SK-N-SH (cell line): Measurements from ENCODE around the gene EEF1AKMT1. TPM values are rescaled to one million over a fixed set of nuclear protein-coding genes. Genes with fewer than 3 reads are reported as not detected.

Experiments
- CTCF ChIA-PET: fragments of 300-600, 350-600 bp; formaldehyde crosslinking; extraction: SDS; loops from one replicate; lab custom pipeline; 2021; lab: Yijun Ruan, JAX
- POLR2A ChIA-PET: fragments of 350-600 bp; sonication (Branson Sonifier 250); formaldehyde crosslinking; extraction: SDS; loops from one replicate; lab custom pipeline; 2020; ENCODE audit warnings: antibody characterized with exemption, inconsistent platforms; lab: Yijun Ruan, JAX
- DNase-seq: peaks from one replicate; pipeline ENCODE4 v3.0.0; 2012
- H2AFZ ChIP-seq: fragments of 200-600 bp; sonication (generic); 2 replicates; pipeline ENCODE4 v1.8.1; 2016; ENCODE audit warnings: antibody characterized with exemption, mild to moderate bottlenecking, low read depth
- H3F3A ChIP-seq: fragments of 200-600 bp; sonication (generic); replicated peaks from 2 replicates; pipeline ENCODE3; 2016; ENCODE audit warnings: antibody characterized with exemption, mild to moderate bottlenecking; ENCODE audit not compliant: insufficient read depth
- H3K27ac ChIP-seq, 2 experiments: fragments of 200-500 bp in 1 of 2; fragments of 200-600 bp in 1 of 2; sonication (Bioruptor generic) in 1 of 2; sonication (generic), shearing (Covaris generic) in 1 of 2; 2 replicates each; pipeline versions ENCODE4 v1.5.1 to v1.6.1; 2014 to 2016; ENCODE audit warnings: low read depth in 2 of 2, inconsistent platforms in 1 of 2, low read length in 1 of 2, mild to moderate bottlenecking in 1 of 2, mixed read lengths in 1 of 2
- H3K27me3 ChIP-seq: fragments of 200-600 bp; sonication (generic), shearing (Covaris generic); 2 replicates; pipeline ENCODE4 v1.6.1; 2016; ENCODE audit warnings: mixed run types; ENCODE audit not compliant: insufficient read depth
- H3K36me3 ChIP-seq, 2 experiments: fragments of 200-500 bp in 1 of 2; fragments of 200-600 bp in 1 of 2; sonication (Bioruptor generic) in 1 of 2; sonication (generic) in 1 of 2; replicated peaks in 1 of 2; 2 replicates each; pipeline versions ENCODE3 to v1.5.1; 2014 to 2016; ENCODE audit warnings: low read length in 1 of 2, mild to moderate bottlenecking in 1 of 2; ENCODE audit not compliant: insufficient read depth in 2 of 2, control insufficient read depth in 1 of 2
- H3K4me1 ChIP-seq, 2 experiments: fragments of 200-500 bp in 1 of 2; fragments of 200-600 bp in 1 of 2; sonication (Bioruptor generic) in 1 of 2; sonication (generic), shearing (Covaris generic) in 1 of 2; 2 replicates each; pipeline versions ENCODE4 v1.5.1 to v1.6.1; 2014 to 2016; ENCODE audit warnings: low read depth in 1 of 2, low read length in 1 of 2, mixed run types in 1 of 2; ENCODE audit not compliant: insufficient read depth in 2 of 2, control insufficient read depth in 1 of 2
- H3K4me2 ChIP-seq: fragments of 200-600 bp; sonication (generic), shearing (Covaris generic); 2 replicates; pipeline ENCODE4 v1.6.1; 2017; ENCODE audit warnings: mixed run types
- H3K4me3 ChIP-seq, 2 experiments: fragments of 200-500 bp in 1 of 2; fragments of 200-600 bp in 1 of 2; sonication (Bioruptor generic) in 1 of 2; sonication (generic), shearing (Covaris generic) in 1 of 2; 2 replicates each; pipeline versions ENCODE4 v1.5.1 to v1.8.1; 2014 to 2016; ENCODE audit warnings: low read depth in 2 of 2, inconsistent platforms in 1 of 2, low read length in 1 of 2, mild to moderate bottlenecking in 1 of 2, mixed read lengths in 1 of 2, moderate library complexity in 1 of 2
- H3K79me2 ChIP-seq: fragments of 200-600 bp; sonication (generic); 2 replicates; pipeline ENCODE4 v1.8.1; 2017; ENCODE audit warnings: mild to moderate bottlenecking; ENCODE audit not compliant: insufficient read depth
- H3K9ac ChIP-seq: fragments of 200-600 bp; sonication (generic); 2 replicates; pipeline ENCODE4 v1.6.1; 2017; ENCODE audit warnings: mixed run types
- H3K9me2 ChIP-seq: fragments of 200-600 bp; sonication (generic); 2 replicates; pipeline ENCODE4 v1.6.1; 2017; ENCODE audit warnings: mixed run types
- H3K9me3 ChIP-seq: fragments of 200-600 bp; sonication (generic); 2 replicates; pipeline ENCODE4 v1.6.1; 2017; ENCODE audit warnings: mixed run types, mild to moderate bottlenecking, moderate library complexity
- H4K20me1 ChIP-seq: fragments of 200-600 bp; sonication (generic); 2 replicates; pipeline ENCODE4 v1.6.1; 2017; ENCODE audit warnings: mild to moderate bottlenecking, mixed run types; ENCODE audit not compliant: insufficient read depth
- CHD2 ChIP-seq: fragments of 150-350 bp; IDR thresholded peaks from 2 replicates; pipeline ENCODE4 v1.6.1; 2018; ENCODE audit warnings: low read length; ENCODE audit not compliant: partially characterized antibody
- EP300 ChIP-seq, 2 experiments: IDR thresholded peaks; 2 replicates each; pipeline versions ENCODE4 v1.4.0 to v1.6.1; 2012; ENCODE audit warnings: borderline replicate concordance in 1 of 2, low read depth in 1 of 2, low read length in 1 of 2
- EZH2phosphoT487 ChIP-seq: fragments of 200-600 bp; sonication (generic); IDR thresholded peaks from 2 replicates; pipeline ENCODE4 v1.6.1; 2017; ENCODE audit warnings: low read depth, mixed run types, mild to moderate bottlenecking, antibody characterized with exemption, moderate library complexity, borderline replicate concordance
- FOSL2 ChIP-seq: IDR thresholded peaks from 2 replicates; pipeline ENCODE4 v1.4.0; 2012; ENCODE audit warnings: low read depth, mild to moderate bottlenecking, moderate library complexity, borderline replicate concordance
- FOXM1 ChIP-seq: IDR thresholded peaks from 2 replicates; pipeline ENCODE4 v1.4.0; 2012; ENCODE audit warnings: low read depth, mild to moderate bottlenecking
- MEF2A ChIP-seq: IDR thresholded peaks from 2 replicates; pipeline ENCODE4 v1.4.0; 2012; ENCODE audit warnings: low read depth, borderline replicate concordance
- RAD21 ChIP-seq: IDR thresholded peaks from 2 replicates; pipeline ENCODE4 v1.6.1; 2012; ENCODE audit warnings: mild to moderate bottlenecking, low read length
- RCOR1 ChIP-seq: fragments of 150-350 bp; IDR thresholded peaks from 2 replicates; pipeline ENCODE4 v1.6.1; 2017; ENCODE audit warnings: antibody characterized with exemption, low read length
- RFX5 ChIP-seq: IDR thresholded peaks from 2 replicates; pipeline ENCODE4 v1.6.1; 2012; ENCODE audit warnings: mild to moderate bottlenecking, improper control_type of control experiment, low read length
- SMC3 ChIP-seq: IDR thresholded peaks from 2 replicates; pipeline ENCODE4 v1.6.1; 2012; ENCODE audit warnings: low read depth, low read length, improper control_type of control experiment
- YY1 ChIP-seq: IDR thresholded peaks from 2 replicates; pipeline ENCODE4 v1.4.0; 2012; ENCODE audit warnings: low read depth, mild to moderate bottlenecking
- WGBS: methylation state at CpG from one replicate; pipeline ENCODE4 v1.1.6; 2017; ENCODE audit warnings: low lambda C conversion rate; 5-methylcytosine and 5-hydroxymethylcytosine counted together
- polyA plus RNA-seq, 3 experiments: library from polyadenylated mRNA; depleted of rRNA; stranded (reverse); fragments of >200 nt; gene quantifications; 2 replicates each; pipeline ENCODE4 v1.2.3, GENCODE V29; 2012
- TF ChIP-seq, protein P1 (sequence below): fragments of 200-600 bp; sonication (generic); IDR thresholded peaks from 2 replicates; pipeline ENCODE4 v1.6.1; 2017; ENCODE audit warnings: antibody characterized with exemption, mild to moderate bottlenecking, moderate library complexity
- TF ChIP-seq, protein P2 (sequence below): IDR thresholded peaks from 2 replicates; pipeline ENCODE4; 2012

The EEF1AKMT1 gene
- polyA plus RNA-seq, 1 of the 3 experiments (the other 2 are of a cell fraction): 4.2 TPM

DNA sequence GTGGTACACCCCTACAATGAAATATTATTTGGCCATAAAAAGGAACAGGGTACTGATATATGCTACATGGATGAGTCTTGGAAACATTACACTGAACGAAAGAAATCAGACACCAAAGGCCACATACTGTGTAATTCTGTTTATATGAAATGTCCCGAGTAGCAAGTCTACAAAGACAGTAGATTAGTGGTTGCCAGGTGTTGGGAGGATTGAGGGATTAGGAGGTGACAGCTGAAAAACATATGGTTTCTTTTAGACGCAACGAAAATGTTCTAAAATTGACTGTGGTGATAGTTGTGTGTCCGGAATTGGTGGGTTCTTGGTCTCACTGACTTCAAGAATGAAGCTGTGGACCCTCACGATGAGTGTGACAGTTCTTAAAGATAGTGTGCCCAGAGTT is 35.1 kb downstream of the EEF1AKMT1 start:
- no peak overlapping the region for H2AFZ ChIP-seq
- ChIA-PET POLR2A (no interaction called here), CTCF (no interaction called here)
- H3K4me1 ChIP-seq: no peaks in the 10 kb centered on the region
- WGBS: 89% methylated on average over 6 of the region's 6 CpGs
- H3K9ac ChIP-seq: no peak overlapping the region
- no peaks in the 10 kb centered on the region for H3K9me3 ChIP-seq
- H3K27ac ChIP-seq: no peak overlapping the region
- H3K9me2 ChIP-seq: no peaks in the 10 kb centered on the region
- no peaks in the 10 kb centered on the region for H4K20me1 ChIP-seq
- H3K36me3 ChIP-seq: no peaks in the 10 kb centered on the region
- no peak overlapping the region for H3K4me2 ChIP-seq
- H3F3A ChIP-seq: no peaks in the 10 kb centered on the region
- DNase-seq: no peak
- H3K79me2 ChIP-seq: no peaks in the 10 kb centered on the region
- H3K4me3 ChIP-seq: no peak overlapping the region
- no peaks in the 10 kb centered on the region for H3K27me3 ChIP-seq
- TF ChIP-seq RCOR1 (no peak), EP300 (IDR thresholded peaks at IDR 0.05; ENCODE audit: borderline replicate concordance in 1 of 2, low read depth in 1 of 2, low read length in 1 of 2) (no peak), SMC3 (no peak), RAD21 (no peak), RFX5 (no peak), EZH2phosphoT487 (no peak), YY1 (no peak), CHD2 (no peak), FOSL2 (no peak), FOXM1 (no peak), MEF2A (no peak)
- TF ChIP-seq, protein P1, sequence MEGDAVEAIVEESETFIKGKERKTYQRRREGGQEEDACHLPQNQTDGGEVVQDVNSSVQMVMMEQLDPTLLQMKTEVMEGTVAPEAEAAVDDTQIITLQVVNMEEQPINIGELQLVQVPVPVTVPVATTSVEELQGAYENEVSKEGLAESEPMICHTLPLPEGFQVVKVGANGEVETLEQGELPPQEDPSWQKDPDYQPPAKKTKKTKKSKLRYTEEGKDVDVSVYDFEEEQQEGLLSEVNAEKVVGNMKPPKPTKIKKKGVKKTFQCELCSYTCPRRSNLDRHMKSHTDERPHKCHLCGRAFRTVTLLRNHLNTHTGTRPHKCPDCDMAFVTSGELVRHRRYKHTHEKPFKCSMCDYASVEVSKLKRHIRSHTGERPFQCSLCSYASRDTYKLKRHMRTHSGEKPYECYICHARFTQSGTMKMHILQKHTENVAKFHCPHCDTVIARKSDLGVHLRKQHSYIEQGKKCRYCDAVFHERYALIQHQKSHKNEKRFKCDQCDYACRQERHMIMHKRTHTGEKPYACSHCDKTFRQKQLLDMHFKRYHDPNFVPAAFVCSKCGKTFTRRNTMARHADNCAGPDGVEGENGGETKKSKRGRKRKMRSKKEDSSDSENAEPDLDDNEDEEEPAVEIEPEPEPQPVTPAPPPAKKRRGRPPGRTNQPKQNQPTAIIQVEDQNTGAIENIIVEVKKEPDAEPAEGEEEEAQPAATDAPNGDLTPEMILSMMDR: no peak
- TF ChIP-seq, protein P2, sequence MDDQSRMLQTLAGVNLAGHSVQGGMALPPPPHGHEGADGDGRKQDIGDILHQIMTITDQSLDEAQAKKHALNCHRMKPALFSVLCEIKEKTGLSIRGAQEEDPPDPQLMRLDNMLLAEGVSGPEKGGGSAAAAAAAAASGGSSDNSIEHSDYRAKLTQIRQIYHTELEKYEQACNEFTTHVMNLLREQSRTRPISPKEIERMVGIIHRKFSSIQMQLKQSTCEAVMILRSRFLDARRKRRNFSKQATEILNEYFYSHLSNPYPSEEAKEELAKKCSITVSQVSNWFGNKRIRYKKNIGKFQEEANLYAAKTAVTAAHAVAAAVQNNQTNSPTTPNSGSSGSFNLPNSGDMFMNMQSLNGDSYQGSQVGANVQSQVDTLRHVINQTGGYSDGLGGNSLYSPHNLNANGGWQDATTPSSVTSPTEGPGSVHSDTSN: no peak
- TF ChIP-seq, all 33 proteins: peak for 0

DNA sequence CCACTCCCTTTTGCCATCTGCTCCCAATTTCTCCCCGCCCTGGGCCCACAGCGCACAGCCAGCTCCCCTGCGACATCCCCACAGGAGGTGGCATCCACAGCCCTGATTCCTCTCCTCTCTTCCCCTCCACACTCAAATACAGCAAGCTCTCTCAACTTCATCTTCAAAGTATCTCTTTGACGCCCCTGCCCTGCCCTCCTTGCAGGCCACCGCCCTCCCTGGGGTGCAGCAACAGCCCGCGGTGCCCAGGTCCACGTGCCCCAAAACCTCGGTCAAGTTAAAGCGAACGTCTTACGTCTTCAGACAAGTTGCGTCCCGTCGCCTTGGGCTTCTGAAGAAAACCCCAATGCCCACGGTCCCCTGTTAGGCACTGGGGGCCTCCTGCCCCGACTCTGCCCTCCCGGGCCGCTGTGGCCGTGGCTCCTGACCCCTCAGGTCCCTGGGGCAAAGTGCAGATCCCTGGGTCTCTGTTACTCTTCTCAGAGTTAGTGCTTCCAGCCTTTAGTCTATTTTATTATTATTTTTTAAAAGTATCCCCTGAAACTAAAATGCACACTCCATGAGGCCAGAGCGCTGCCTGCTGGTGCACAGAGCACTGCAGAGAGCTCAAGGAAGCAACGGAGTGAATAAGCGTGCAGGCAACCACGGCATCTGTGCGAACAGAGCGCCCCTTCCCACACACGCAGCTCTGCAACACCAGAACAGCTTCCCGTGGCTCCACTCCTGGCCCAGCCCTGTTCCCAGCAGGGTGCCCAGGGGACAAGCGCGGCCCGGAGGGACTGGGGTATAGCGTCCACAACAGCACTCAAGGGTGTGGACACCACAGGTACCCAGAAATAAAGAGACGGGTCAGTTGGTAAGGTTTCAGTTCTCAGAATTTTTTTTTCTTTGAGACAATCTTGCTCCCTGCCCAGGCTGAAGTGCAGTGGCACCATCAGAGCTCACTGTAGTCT is 43.9 kb downstream of the EEF1AKMT1 start:
- Histone ChIP-seq H3K9me2 (no peaks in the 10 kb centered on the region), H3K27ac (no peak overlapping the region), H4K20me1 (no peaks in the 10 kb centered on the region), H2AFZ (no peak overlapping the region), H3K4me3 (no peak overlapping the region), H3K9ac (no peak overlapping the region), H3F3A (no peaks in the 10 kb centered on the region), H3K79me2 (no peaks in the 10 kb centered on the region), H3K4me1 (no peaks in the 10 kb centered on the region), H3K36me3 (no peaks in the 10 kb centered on the region), H3K9me3 (no peaks in the 10 kb centered on the region), H3K27me3 (no peaks in the 10 kb centered on the region), H3K4me2 (no peak overlapping the region)
- WGBS: 87% methylated on average over 28 of the region's 33 CpGs
- TF ChIP-seq MEF2A (no peak), FOXM1 (no peak), FOSL2 (no peak)
- no peak for DNase-seq
- ChIA-PET CTCF (interaction anchor here (0.6 to 2.4 kb wide), 3 partner anchors 16 to 99 kb away, joined by 3 to 10 read pairs (median 6); no protein-coding TSS in a partner anchor), POLR2A (no interaction called here)
